GM10847 (cell line): ENCODE measurements around the gene SOX9.

Experiments used
- POLR2A ChIP-seq: IDR thresholded peaks from 2 replicates; pipeline ENCODE4 v1.6.1; 2011; ENCODE audit not compliant: insufficient read length; ENCODE audit errors: extremely low read depth

Gene SOX9

DNA sequence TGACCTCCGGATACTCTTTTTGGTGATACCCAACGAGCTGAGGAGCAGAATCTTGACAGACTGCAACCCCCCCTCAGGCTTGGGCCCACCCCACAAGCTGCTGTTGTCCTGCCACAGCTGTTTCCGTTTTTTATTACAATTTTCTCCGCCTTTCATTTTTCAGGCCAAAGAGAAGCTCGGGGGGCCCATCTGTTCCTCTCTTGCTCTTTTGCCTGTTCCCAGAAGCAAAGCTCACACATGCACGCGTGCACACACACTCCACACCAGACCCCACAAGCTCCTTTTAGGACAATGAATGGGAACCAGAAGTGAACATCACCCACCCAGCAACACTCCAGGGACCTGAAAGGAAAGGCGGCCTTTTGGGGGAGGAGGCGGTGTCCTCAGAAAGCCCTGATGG lies 16.3 kb downstream of the SOX9 start:
- TF ChIP-seq POLR2A: no peak

GRCh38 chr17:72139212-72139611 lies 18.4 kb downstream of the SOX9 start:
- TF ChIP-seq POLR2A: no peak

- TF ChIP-seq POLR2A: no peak
These were observed 20.5 kb downstream of the SOX9 start for GRCh38 chr17:72141336-72141735.

- no peak for TF ChIP-seq POLR2A
These were observed 21.8 kb downstream of the SOX9 start for GRCh38 chr17:72142614-72143013.

DNA sequence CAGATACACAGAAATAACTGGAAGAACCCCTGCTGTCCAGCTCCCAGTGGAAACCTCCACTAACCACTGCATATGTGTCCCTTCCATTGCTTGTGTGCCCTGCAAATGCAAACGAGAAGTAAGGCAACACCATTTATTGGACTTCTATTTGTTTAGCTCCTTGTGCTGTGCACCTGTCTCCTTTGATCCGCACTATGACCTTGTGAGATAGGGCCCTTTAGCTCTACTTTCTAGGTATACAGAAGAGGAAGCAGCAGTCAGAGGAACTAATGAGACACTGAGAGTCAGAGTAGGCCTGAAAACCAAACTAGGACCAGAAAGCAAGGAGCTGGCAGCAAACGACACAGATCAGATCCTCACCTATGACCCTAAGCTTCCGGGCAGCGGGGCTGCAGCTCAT lies 22.4 kb downstream of the SOX9 start:
- no peak for TF ChIP-seq POLR2A

- no peak for TF ChIP-seq POLR2A
These were observed 23.3 kb downstream of the SOX9 start for GRCh38 chr17:72144101-72144500.

DNA sequence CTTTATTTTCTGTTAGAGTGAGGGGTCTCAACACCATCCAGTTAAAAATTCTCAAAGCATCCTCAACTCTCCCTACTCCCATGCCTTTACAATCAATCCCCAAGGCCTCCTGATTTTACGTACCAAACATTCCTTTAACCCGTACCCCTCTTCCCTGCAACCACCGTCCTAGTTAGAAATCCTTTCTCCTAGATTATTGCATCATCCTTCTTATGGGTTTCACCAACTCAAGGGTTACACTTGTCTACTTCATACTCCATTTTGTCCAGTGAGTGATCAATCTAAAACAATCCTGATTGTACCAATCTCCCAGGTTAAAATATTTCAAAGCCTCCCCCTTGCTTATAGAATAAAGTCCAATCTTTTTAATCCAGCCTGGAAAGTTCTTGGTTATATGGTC lies 24.7 kb downstream of the SOX9 start:
- no peak for TF ChIP-seq POLR2A

GRCh38 chr17:72145962-72146361 lies 25.1 kb downstream of the SOX9 start:
- TF ChIP-seq POLR2A: no peak

DNA sequence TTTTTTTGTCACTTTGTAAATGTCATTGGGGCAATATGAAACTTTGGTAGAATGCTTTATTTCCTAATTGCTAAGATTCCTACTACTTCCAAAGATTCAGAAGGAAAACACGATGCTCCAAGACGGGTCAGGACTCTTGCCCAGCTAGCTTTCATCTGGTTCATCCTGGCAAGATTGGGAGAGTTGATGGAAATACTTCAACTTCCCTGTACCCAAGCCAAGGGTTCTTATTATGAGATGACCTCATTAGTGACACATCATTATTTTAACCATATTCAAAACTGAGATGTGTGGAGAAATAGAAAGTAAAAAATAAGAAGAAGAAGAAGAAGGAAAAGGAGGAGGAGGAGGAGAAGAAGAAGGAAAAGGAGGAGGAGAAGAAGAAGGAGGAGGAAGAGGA lies 25.6 kb downstream of the SOX9 start:
- no peak for TF ChIP-seq POLR2A

- TF ChIP-seq POLR2A: no peak
These were observed 30.0 kb downstream of the SOX9 start for GRCh38 chr17:72150632-72151460.

- TF ChIP-seq POLR2A: no peak
These were observed 31.0 kb downstream of the SOX9 start for GRCh38 chr17:72151565-72152386.

GRCh38 chr17:72152387-72152929 lies 31.6 kb downstream of the SOX9 start:
- TF ChIP-seq POLR2A: no peak

DNA sequence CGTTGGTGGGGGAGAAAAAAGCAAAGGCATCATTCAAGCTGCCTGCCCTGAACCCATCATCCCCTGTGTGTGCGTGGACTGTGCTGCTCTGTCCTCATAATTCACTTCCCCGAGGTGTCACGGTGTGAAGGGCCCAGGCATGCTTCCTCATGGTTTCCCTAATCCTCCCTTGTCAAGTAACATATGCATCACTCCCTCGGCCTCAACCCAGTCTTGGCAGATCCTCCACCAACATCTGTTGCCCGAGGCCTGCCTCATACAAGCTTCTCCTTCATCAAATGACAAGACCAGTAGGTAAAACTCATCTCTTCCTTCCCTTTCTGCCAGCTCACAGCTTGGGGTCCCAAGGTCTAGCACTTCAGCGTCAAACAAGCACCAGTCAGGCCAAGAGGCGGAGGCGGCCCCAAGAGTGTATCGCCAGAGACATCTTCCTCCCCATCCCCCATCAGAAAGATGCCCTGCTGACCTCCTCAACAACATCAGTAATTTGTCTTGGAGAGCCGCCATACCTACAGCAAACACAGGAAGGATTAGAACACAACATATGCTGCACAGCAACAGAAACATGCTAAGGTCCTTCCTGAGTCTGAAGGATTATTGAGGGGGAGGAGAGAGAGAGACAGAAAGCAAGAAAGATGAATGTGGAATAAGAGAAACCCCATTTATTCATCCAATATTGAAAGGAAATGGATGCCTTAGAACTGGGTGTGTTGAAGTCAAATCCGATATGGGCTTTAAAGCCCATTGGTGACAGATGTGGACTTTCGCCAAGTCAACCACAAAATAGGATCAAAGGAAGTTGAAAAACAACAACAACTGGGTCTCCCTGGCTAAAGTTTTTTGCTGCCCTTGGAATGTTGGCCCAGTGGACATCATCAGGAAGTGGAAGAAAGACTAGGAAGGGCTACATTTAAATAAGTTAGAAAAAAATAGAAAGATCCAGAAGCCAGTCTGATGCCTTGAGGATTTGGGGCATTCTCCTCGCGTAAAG lies 38.4 kb downstream of the SOX9 start:
- no peak for TF ChIP-seq POLR2A

DNA sequence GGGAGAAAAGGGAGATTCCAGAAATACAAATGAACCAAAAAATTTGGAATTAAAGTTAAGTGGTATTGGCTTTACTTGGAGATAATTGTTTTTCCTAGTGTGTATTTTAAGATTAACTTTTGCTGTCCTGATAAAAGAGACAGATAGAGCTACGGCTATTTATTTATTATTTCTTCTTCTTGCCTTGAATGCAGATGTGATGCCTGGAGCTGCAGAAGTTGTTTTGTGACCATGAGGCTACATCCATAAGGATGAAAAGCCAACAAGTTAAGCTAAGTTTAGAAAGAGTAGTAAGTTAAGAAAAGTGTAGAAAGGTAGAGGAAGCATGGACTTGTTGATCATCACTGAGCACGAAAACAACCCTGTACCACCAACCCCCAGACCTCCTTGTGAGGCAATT lies 41.7 kb downstream of the SOX9 start:
- no peak for TF ChIP-seq POLR2A

GRCh38 chr17:72163474-72163873 lies 42.7 kb downstream of the SOX9 start:
- no peak for TF ChIP-seq POLR2A
